Activated CD4-positive, CD25-positive, alpha-beta regulatory T cell (primary cell): ENCODE data around the gene NBL1.

Source experiments
- DNase-seq, 4 experiments: peaks; one replicate each; lab custom pipeline; 2025; lab: John Stamatoyannopoulos, UW

NBL1 gene

GRCh38 chr1:19703280-19703679 is 59.2 kb downstream of the NBL1 start:
- no peak for DNase-seq

DNA sequence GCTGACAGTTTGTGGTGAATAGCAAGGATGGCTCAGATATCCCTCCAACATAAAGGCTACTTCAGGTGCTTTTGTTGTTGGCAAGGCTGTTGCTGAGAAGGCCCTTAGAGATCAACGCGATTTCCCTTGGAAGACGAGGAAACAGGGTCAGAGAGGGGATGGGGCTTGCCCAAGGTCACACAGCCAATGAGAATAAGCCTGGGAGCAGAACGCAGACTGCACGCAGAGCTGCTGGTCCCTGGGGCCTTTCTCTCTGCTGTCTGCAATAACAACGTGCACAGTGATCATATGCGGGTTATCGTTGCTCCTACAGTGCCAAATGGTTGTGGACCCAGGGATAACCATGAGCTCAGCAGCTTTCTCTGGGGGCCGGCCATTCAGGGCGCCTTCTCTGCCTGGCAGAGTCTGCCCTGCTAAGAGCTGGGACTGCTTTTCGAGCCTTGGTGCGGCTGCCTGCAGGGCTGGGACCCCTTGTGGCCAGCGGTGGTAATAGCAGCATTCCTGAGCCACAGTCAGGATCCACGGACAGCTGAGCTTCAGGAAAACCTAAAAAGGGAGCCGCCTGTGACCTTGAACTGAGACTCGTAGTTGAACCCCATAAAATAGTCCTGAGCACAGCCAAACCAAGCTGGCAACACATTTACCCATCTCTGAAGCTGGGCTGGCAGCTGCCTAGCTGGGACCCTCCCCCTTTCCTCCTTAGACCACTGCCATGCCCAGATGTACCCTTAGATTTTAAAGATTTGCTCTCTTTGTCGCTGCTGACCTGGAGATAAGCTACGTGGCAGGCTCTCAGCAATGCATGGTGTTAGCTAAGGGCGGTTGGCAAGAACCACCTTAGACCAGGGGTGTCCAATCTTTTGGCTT is 60.4 kb downstream of the NBL1 start:
- DNase-seq, result peak; percentile 14 to 26 (median 18)

DNA sequence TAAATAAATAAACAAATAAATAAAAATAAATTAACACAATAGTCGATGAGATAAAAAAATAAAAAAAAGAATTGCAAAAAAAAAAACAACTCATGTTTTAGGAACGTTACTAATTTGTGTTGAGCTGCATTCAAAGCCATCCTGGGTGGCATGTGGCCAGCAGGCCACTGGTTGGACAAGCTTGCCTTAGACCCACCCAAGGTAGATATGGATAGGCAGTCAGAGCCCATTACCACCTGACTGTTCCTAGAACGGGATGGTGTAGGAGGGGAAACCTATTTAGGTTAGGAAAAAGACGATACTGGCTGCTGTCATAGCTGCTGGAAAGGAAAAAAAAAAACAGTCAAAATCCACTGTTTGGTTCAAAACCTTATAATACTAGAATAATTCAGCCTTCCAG is 61.4 kb downstream of the NBL1 start:
- DNase-seq, result no peak

GRCh38 chr1:19706136-19706535 is 62.0 kb downstream of the NBL1 start:
- DNase-seq, result no peak
